Activated CD4-positive, alpha-beta T cell treated with anti-CD3 and anti-CD28 coated beads for 1 hour (primary cell): ENCODE results near the gene RNF115.
"Not testable (repeated sequence)": the region's sequence is repeated elsewhere in the genome, so short reads cannot be mapped to it uniquely, and the experiment has no call there.

ENCODE experiments used
- DNase-seq: peaks from one replicate; pipeline ENCODE4 v3.0.0-alpha.2; 2020

The RNF115 gene

DNA sequence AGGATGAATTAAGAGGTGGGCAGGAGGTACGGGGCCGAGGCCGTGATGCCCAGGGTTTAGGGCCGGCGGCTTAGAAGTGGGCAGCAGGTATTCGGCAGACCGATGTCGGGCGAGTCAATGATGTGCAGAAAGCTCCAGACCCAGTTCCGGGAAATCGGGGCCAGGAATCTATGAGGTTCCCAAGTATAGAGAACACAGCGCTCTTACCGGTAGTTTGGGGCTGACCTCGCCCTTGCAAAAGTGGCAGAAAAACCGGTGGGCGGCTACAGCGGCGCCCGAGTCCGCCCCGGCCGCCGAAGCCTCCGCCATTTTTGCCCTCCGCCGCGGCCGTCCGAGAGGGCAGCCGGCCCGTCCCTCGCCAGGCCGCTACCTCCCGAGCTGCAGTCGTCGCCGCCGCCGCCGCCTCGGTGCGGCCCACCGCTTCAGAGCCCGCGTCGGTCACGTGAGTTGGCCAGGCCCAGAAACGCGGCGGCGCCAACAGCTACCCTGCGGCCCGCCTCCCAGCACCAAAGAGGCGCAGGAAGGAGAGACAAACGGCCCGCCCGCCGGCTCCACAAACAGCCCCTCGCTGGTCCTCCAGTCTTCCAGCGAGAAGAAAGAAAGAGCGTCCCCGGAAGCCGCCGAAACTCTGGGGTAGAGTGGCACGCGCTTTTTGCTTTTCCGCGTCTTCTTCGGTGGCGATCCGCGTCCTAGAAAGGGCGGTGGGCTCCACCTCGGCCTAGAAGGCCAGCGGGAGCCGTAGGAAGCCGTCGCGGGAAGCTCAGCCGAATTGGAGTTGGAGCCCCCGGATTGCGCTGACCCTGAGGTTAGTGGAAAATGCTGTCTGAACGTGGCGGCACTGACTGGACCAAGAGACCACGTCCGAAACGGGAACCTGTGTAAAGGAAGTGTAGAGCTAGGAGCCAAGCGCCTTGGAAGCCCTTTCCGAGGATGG lies at the start of gene RNF115, which contains the start of gene POLR3C:
TSS of gene RNF115 (minus strand) at position 531 of the 934 bp plus-strand sequence. CDS start at position 309, 222 bp downstream.
TSS of gene POLR3C (plus strand) at position 636 of the 934 bp plus-strand sequence. CDS start 1,577 bp downstream, outside the sequence.
- DNase-seq = peak; percentile 83

DNA sequence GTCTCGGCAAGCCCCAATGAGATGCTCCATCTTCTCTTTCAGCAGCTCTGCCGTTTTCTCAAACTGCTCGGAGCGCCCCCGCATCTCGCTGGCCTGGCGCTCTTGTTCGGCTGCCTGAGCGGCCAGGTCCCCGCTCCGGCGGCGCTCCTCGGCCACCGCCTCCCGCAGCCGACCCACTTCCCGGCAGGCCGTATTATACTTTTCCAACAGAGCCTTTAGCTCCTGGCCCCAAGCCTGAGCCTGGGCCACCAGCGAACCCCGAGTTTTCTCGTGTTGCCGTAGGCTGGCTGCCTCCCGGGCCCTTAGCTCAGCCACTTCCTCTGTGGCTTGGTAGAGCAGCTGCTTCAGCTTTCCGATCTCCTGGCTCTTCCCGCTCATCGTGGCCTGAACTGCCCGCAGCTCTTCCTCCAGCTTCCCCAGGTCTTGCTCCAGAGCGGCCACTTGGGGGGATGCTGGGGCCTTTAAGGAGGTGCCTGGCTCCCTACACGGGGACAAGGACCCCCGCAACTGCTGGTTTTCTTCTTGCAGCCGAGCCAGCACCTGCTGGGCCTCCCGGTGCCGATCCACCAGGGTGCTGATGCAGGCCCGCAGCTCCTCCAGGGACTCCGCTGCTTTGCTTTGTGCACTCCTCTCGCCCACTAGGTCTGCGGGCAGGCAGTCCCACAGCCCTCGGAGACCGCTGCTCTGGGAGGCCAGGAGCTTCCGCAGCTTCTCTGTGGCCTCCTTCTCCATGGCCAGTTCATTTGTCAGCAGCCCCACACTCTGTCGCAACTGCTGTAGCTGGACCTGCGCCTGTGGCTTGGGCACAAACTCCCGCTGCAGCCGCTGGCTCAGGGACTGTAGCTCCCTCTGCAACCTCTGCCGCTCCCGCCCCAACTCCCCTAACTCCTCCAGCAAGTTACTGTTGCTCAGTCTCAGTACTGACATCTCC lies 48.4 kb upstream of the RNF115 start:
- DNase-seq = no peak

DNA sequence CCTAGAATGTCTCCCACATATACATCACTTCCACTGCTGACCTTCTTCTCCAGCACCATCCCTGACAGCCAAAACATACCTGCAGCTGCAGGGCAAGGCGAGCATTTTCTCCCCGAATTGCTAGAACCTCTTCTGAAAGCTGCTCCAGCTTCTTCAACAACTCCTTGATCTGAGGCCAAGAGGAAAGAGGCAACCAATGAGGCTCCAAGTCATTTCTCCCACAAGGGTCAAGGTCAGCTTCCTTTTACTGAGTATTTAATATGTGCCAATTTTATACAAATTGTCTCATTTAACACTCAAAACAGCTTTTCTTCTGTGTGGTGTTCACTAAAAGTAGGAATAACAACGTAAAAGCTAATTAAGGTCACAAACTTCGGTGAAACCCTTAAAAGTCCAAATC lies 44.3 kb upstream of the RNF115 start:
- no peak for DNase-seq

DNA sequence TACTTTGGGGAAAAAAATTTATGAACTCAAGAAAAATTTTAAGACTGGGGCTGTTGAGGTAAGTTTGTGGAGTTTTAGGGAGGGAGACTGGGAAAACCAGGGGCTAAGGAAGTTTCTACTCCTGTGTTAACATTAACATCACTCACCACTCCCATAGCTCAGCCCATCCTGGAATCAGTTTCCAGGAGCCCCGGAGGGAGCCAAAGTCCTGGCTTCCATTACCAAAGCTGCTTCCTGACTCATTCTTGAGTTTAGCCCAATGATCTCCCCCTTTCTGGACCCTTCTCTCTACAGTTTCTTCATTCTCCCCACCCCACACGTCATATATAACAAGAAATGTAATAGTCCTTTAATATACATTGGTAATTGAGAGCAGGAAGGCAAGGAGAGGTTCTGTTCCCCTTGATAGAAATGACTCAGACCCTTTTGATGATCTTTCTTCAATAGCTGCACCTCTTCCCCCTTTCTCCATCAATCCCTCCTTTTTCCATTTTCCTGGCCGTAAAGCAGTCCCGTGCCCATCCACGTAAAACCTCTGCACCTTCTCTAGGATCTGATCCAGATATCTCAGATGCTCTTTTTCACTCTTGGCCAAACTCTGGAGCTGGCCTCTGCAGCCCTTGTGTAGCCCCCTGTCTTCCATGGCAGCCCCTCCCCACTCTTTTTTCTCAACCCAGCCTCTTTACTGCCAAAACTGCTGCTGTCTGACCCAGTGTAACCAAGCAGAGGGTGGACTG lies 39.6 kb upstream of the RNF115 start:
- no peak for DNase-seq

DNA sequence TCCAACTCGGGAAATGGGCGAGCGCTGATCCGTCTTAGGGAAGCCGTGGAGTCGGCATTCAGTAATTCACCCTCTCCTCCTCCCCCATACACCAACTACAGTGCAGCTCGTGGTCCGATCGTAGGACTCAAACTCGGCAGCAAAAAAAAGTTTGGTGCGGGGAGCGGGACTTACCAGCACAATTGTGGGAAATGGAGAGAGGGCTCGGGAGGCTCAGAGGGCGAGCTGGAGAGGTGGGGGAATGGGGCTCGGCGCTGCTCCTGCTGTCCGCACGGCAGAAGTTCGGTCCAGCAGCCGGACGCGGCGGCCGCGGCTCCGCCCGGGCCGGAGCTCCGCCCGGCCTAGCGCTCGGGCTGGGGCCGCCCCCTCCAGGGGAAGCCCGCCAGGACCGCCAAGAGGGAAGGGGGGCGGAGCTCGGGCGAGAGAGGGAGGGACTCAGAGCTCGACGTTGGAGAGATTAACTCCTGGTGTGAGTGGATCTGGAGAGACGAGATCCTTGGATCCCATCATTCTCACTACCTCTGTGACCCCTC lies 35.7 kb upstream of the RNF115 start:
- peak; percentile 53 for DNase-seq

DNA sequence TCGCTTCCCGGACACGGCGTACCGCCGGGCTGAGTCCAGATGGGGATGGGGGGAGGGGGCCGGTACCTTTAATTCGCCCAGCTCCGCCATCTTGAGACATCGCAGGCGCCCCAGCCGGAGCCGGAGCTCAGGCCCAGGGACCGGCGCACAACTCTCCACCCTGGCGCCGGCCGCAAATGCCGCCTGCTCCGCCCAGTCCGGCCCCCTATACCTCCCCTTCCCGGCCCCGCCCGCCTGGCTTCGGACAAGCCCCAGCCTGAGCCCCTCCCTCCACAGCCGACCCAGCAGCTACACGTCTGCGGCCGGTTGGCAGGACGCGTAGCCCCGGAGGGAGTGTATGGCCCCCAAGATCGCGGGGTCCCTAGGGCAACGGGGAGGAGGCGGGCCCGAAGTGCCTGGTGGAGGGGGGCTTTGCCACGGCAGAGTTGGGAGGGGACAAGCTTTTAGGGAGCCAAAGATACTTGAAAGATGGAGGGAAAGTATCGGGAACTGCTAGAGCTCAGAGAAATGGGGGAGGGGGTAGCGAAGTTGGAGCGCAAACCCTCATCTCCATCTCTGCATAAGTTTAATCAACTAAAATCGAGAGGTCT lies 35.1 kb upstream of the RNF115 start, which contains the start of gene PIAS3:
TSS of gene PIAS3 (minus strand) at position 181 of the 590 bp plus-strand sequence. CDS start at position 90, 91 bp downstream.
- DNase-seq = peak; percentile 70

DNA sequence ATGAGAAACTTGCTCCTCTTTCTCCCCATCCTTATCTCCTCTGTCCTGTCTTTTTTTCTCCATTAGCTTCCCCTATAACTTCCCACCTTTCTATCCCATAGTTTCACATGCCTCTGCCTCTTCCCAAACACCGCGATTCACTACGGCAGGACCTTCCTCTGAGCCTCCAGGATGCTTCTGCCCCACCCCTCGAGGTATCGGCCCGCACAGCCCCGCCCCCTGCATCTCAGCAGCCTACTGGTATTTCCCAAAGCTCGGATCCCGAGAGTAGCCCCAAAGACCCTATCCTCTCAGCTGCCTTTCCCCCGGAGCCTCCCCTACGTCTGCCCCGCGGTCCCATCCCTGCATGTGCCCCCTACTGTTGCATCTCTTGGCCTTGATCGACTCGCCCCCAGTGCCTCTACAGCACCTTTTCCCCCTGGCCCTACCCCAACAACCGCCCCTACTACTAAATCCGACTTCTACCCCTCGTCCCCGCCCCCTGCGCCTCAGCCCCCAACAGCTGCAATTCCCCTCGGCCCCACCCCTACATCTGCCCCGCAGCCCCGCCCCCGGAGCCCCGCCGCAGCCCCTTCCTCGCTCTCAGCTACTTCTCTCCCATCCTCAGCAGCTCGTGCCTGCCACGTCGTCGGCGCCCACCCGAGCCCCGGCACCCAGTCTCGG lies 34.5 kb upstream of the RNF115 start:
- peak; percentile 13 for DNase-seq

DNA sequence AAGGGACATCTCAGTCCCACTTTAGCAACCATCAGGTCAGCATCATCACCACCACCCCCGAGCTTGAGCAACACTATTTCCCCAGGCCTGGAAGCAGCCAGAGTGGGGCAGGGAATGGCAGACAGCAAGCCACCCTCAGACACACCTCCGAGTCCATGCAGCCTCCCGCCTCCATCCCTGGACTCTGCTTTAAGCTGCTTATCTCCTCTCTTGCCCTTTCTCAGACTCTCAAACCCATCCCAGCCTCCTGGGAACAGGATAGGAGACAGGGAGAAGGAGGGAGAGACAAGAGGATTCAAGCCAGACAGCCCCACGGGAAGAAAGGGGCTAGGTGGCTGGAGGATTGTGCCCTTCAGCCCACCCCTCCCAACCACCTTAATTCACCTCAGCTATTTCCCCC lies 33.3 kb upstream of the RNF115 start:
- DNase-seq = no peak

DNA sequence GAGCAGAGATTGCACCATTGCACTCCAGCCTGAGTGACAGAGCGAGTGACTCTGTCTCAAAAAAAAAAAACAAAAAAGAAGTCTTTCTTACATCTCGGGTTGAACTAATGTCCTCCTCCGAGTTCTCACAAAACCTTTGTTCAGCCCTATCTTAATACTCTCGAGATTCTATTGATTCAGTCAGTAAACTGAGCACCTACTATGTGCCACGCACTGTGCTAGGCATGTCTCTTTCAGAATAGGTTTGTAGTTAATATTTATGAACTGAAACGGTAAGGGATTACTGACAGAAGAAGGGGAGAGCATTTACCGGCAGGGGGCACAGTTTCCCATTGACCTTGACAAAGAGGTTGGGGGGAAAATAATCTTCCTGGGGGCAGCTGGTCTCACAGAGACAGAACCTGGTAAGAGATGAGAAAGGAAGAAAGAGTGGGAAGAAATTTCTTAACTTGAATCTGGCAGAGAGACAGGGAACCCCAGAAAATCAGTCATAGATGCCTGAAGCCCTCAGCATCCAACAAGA lies 31.6 kb upstream of the RNF115 start:
- no peak for DNase-seq

DNA sequence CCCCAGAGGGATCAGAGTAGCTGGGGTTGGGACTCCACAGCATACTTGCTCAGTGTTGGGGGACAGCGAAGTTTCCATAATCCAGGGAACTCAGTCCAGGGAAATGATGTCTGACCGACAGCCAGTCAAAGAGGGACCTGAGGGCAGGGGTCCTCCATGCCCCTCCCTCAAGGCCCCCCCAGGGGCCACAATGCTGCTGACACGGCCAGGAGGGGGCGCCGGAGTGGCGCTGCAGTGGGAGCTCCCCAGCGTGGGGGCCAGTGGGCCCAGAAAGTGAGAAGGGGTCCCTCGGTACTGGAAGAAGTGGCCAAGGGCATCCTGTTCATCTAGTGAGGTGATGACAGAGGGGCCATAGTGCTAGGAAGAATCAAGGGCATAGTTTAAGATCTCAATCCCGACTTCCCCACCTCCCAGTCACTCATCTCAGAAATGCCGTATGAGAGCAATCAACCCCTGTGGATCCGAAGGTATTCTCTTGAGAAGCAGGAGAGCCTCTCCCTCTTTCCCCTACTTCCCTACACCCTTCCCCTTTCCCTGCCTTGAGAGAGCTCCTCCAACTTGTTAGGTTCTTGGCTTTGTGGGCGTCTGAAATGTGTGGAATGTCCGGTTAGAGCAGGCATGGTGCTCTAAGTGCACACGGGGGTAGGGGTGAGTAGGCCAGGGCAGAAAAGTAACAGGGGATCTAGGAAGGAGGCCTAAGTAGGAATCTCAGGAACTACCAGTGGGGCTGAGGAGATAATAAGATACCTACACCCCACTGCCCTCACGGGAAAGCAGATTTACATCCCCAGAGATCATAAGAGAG lies 25.7 kb upstream of the RNF115 start:
- DNase-seq = no peak

DNA sequence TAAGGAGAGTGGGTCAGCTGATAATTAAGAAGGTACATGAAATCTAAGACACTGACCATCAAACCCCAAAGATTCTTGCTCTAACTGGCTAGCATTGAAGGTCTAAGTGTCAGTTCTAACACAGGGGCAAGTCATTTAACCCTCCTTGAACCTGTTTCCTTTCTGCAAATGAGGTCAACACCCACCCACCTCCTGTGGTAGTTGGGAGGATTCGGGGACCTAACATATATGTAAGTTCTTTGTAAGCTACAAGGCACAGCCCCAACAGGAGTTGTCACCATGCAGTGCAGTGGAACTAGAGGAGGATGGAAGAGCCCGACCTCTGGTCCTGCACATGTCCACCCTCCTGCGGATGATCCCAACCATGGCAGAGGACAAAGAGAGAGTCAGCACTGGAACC lies 23.9 kb upstream of the RNF115 start:
- DNase-seq = no peak

DNA sequence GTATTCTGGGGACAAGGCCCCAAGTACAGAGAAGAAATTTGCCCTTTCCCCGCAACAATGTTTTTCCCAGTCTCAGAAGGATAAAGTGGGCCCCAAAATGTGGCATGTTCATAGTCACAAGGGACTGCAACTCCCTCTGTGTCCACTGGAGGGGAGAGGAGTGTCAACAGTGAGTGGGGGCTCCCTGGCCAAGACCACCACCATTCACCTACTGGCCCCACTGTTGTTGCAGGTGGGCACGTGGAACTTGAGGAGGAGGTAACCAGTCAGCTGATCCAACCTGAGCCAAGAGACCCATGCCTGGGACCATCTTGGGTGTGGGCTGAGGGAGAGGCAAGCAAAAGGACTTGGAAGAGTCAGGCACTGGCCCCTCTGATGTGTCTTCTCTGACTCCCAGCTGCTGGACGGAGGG lies 22.3 kb upstream of the RNF115 start:
- no peak for DNase-seq

DNA sequence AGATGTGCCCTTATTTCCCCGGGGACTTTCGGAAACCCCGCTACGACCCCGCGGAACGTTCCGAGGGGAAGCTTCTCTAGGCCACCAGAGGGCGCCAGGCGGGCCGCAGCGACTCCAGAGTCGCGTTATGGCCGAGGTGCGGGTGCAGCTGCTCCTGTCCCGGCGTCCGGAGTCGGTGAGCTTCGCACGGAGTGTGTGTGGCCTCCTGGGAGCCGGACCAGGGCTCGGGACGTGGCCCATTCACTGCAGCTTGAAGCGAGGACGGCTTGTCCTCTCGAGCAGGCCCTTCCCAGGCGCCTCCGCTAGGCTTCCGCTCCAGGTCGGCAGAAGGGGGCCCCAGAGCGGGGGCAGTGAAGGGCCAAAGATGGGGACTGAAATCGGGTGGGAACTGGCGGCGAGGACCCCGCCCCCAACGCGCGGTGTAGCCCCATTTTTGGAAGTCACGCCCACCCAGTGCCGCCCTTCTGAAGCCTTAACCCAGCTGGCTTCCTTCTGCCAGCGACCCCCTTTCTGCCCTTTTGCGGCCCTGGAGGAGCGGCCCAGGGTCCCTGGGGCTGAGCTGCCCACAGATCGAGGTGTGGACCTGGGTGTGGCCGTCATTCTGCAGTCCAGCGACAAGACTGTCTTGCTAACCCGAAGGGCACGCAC lies 21.7 kb upstream of the RNF115 start, which contains the start of gene NUDT17:
TSS of gene NUDT17 (plus strand) at position 117 of the 648 bp plus-strand sequence. CDS start at position 128, 11 bp downstream.
- DNase-seq = peak; percentile 64

DNA sequence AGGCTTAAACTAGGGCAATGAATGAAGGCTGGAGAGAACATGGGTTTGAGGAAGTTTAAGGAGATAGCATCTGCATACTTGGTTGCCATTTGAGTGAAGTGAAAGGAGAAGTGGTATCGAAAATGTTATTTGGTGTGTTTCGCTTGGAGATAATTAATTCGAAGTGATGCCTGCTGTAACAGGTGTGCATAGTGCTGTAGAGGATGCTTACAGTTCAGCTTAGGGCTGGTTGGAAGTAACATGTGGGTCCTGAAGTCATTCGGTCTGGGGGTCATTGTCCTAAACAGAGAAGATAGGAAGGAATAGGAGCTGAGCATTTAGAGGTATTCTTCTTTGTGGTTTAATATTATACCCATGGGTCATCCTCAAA lies 21.2 kb upstream of the RNF115 start:
- DNase-seq = no peak

DNA sequence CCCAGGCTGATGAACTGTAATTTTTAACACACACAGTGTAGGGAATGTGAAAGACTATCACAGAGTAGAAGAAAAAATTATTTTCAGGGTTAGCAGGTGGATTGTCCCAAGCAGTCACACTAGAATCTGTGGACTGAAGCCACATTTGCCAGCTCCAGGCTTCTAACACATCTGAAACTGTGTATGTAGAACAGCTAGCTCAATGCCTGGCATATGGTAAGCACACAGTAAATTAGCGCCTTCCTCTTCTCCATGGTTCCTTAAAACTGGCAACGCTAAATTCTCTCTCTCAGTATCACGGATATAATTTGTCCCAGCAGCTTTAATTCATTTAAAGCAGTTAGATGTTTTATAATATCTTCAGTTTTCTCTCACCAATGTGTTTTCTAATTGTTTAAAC lies 19.1 kb upstream of the RNF115 start:
- no peak for DNase-seq

DNA sequence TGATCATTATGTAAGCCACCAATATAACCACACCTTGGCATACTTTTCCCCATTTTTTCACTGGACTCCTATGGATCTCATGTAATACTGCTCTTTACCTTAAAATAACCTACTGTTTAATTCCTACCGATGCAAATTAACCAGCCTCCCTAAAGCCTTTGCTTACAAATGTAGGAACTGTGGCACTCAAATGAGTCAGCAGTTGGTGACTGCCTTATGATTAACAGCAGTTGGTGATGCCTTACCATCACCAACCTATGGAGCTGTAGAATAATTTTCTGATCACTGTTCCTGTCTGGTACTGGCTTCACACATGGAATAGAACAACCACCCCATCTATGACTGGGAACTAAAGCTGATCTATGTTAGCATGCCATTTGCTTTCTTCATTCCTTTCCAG lies 13.8 kb upstream of the RNF115 start:
- DNase-seq = no peak

DNA sequence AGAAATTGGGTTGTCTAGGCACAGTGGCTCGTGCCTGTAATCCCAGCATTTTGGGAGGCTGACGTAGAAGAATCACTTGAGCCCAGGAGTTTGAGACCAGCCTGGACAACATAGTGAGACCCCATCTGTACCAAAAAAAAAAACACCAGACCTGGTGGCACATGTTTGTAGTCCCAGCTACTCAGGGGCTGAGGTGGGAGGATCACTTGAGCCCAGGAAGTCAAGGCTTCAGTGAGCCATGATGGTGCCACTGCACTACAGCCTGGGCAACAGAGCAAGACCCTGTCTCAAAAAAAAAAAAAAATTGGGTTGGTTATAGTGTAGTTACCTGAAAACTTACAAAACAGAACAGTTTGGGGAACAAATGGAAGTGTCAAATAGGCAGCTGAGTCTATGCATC lies 6.9 kb upstream of the RNF115 start:
- not testable (repeated sequence) for DNase-seq

DNA sequence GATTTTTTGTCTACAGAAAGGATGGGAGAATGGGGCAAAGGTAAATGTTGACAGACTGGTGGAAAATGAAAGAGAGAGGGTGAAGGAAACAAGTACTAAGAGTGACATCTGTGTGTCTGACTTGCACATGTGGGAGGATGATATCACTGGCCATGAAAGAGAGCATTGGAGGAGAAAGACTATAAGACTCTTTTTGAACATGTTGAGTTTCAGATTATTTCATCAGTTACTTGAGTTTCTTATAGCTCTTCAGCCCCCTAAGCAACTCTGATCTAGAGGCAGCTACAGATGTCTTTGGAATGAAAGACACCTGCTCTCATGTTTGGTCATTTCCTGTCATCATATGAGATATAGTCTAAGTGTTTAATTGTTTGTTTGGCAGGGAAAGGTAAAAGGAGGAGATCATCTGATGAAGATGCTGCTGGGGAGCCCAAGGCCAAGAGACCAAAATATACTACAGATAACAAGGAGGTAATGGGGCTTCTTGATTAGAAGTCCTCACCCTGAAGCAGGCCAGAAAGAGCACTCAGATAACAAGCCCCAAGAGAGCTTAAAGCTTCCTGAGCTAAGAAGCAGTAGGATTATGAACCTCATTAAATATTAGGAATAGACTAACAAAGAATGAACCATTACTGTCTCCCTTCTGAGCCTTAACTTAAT lies 4.6 kb upstream of the RNF115 start:
- no peak for DNase-seq

DNA sequence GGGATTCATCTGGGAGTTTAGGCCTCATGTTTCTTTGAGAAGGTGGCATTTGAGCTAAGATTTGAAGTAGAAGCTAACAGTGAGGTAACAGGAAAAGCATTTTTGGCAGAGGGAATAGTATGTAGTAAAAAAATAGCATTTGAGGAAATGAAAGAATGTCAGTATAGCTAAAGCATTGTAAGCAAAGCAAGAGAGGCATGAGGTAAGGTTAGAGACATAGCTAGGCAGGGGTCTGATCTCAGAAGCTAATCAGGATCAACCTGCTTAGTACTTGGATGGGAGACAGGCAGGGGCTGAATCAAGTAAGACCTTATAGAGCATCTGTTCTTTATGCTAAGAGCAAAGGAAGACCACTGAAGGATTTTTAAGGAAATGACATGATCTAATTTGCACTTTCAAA lies 4.1 kb upstream of the RNF115 start:
- no peak for DNase-seq
